GM12878 (cell line): ENCODE data around the gene TBX4. TPM values are rescaled to one million over a fixed set of nuclear protein-coding genes. Genes with fewer than 3 reads are reported as not detected.

Experiments used
- ATAC-seq: fragments of 200-7000 bp; cut with Tn5 transposase; 3 replicates; pipeline ENCODE4 v1.9.1; 2020; ENCODE audit warnings: mild to moderate bottlenecking, moderate library complexity
- BruUV-seq: library from RNA; stranded (reverse); fragments of 400-500 nt; replicated peaks from 2 replicates; lab custom pipeline; 2021; lab: Mats Ljungman, UMichigan
- CTCF ChIA-PET: fragments of 300-600 bp; sonication (Branson Sonifier 250); formaldehyde crosslinking; extraction: SDS; loops from one replicate; lab custom pipeline; 2021; ENCODE audit warnings: inconsistent platforms; lab: Yijun Ruan, JAX
- POLR2A ChIA-PET: fragments of 350-600 bp; formaldehyde crosslinking; extraction: SDS; loops from one replicate; lab custom pipeline; 2021; ENCODE audit warnings: inconsistent platforms; lab: Charles Lee
- RAD21 ChIA-PET: fragments of 300-600 bp; sonication (Branson Sonifier 250); formaldehyde crosslinking; loops from one replicate; lab custom pipeline; 2023; ENCODE audit warnings: antibody characterized with exemption; ENCODE audit not compliant: unreplicated experiment; lab: Charles Lee
- SMC1A ChIA-PET: fragments of 300-600 bp; sonication (Branson Sonifier 250); formaldehyde crosslinking; loops from one replicate; lab custom pipeline; 2023; ENCODE audit not compliant: unreplicated experiment, uncharacterized antibody; lab: Charles Lee
- DNase-seq: peaks from one replicate; pipeline ENCODE4 v3.0.0-alpha.2; 2011; ENCODE audit warnings: low read depth, low spot score
- FAIRE-seq: peaks from 3 replicates; lab custom pipeline; 2011; peaks lifted over from hg19 to GRCh38; lab: Jason Lieb, UNC
- H2AFZ ChIP-seq: 2 replicates; pipeline ENCODE4 v1.6.0; 2011; ENCODE audit warnings: low read depth, low read length, control low read depth; ENCODE audit not compliant: control insufficient read depth
- H3K27ac ChIP-seq: 2 replicates; pipeline ENCODE4 v1.5.1; 2011; ENCODE audit warnings: control low read depth; ENCODE audit not compliant: control insufficient read depth, insufficient read depth
- H3K27me3 ChIP-seq, 2 experiments: replicated peaks in 1 of 2; 2 replicates each; pipeline versions ENCODE4 v1.6.0 to v1.6.1; 2011; ENCODE audit warnings: low read length in 1 of 2; ENCODE audit not compliant: control insufficient read depth in 2 of 2, insufficient read depth in 2 of 2
- H3K36me3 ChIP-seq, 2 experiments: 2 replicates each; pipeline ENCODE4 v1.5.1; 2011; ENCODE audit warnings: low read length in 1 of 2; ENCODE audit not compliant: control insufficient read depth in 2 of 2, insufficient read depth in 2 of 2
- H3K4me1 ChIP-seq: 2 replicates; pipeline ENCODE4 v1.6.1; 2011; ENCODE audit warnings: mild to moderate bottlenecking, low read length, moderate library complexity, mixed read lengths; ENCODE audit not compliant: control insufficient read depth, insufficient read depth
- H3K4me2 ChIP-seq: 2 replicates; pipeline ENCODE4 v1.6.0; 2011; ENCODE audit warnings: control low read depth; ENCODE audit not compliant: control insufficient read depth, insufficient read depth
- H3K4me3 ChIP-seq: fragments of 200-600 bp; sonication (generic); 2 replicates; pipeline ENCODE4 v1.5.1; 2016
- H3K79me2 ChIP-seq: 2 replicates; pipeline ENCODE4 v1.6.0; 2011; ENCODE audit warnings: low read length; ENCODE audit not compliant: control insufficient read depth, insufficient read depth
- H3K9ac ChIP-seq: 2 replicates; pipeline ENCODE4 v1.8.0; 2011; ENCODE audit warnings: low read length, control low read depth, mixed read lengths; ENCODE audit not compliant: control insufficient read depth, insufficient read depth
- H3K9me3 ChIP-seq: replicated peaks from 3 replicates; pipeline ENCODE4 v1.5.1; 2011; ENCODE audit warnings: mild to moderate bottlenecking, low read length; ENCODE audit not compliant: control insufficient read depth, insufficient read depth
- H4K20me1 ChIP-seq: 2 replicates; pipeline ENCODE4 v1.6.0; 2011; ENCODE audit not compliant: control insufficient read depth, insufficient read depth
- EGR1 ChIP-seq, 2 experiments: IDR thresholded peaks; 1 replicate in 1 of 2; 2 replicates in 1 of 2; pipeline ENCODE4 v1.6.1; 2011 to 2012; ENCODE audit warnings: low read depth in 2 of 2, low read length in 2 of 2, borderline replicate concordance in 1 of 2, mild to moderate bottlenecking in 1 of 2, moderate library complexity in 1 of 2
- ETV6 ChIP-seq, 2 experiments: fragments of 450-650 bp in 1 of 2; IDR thresholded peaks in 1 of 2; conservative IDR thresholded peaks in 1 of 2; 2 replicates each; pipeline ENCODE4 v1.6.1; 2014; ENCODE audit warnings: antibody characterized with exemption in 1 of 2, borderline replicate concordance in 1 of 2, low read depth in 1 of 2, mild to moderate bottlenecking in 1 of 2, moderate library complexity in 1 of 2
- NFXL1 ChIP-seq: fragments of 450-650 bp; IDR thresholded peaks from 2 replicates; pipeline ENCODE4 v1.6.1; 2017; ENCODE audit warnings: antibody characterized with exemption, mild to moderate bottlenecking, borderline replicate concordance
- WGBS: methylation state at CpG from one replicate; pipeline ENCODE4 v1.1.6; 2016; ENCODE audit warnings: low lambda C conversion rate; ENCODE audit not compliant: insufficient replicate concordance, insufficient coverage; ENCODE audit errors: missing lambda C conversion rate; 5-methylcytosine and 5-hydroxymethylcytosine counted together
- in situ Hi-C: fragments of 300-500 bp; cut with MboI; formaldehyde crosslinking; loops from 9 replicates; pipeline ENCODE4 v1.14.3; 2018; ENCODE audit warnings: mixed read lengths
- intact Hi-C: fragments of 100-400 bp; cut with micrococcal nuclease; formaldehyde crosslinking; loops from one replicate; pipeline ENCODE4 v1.14.2; 2022; ENCODE audit not compliant: unreplicated experiment
- polyA plus RNA-seq, 11 experiments: library from polyadenylated mRNA; depleted of rRNA in 4 of 11; unstranded in 6 of 11; stranded (reverse) in 5 of 11; fragments of >200 nt; fragmentation: Nextera tagmentation in 4 of 11; fragmentation: Illumina TruSeq in 1 of 11; extraction: Ambion mirVana in 4 of 11; extraction: Trizol in 1 of 11; gene quantifications; 1 replicate in 1 of 11; 2 replicates in 10 of 11; pipeline versions ENCODE4 v1.2.1 to v1.2.3, GENCODE V29; 2011 to 2016; ENCODE audit warnings: inconsistent platforms in 2 of 11, missing spikeins in 2 of 11, low read depth in 1 of 11
- total RNA-seq, 4 experiments: library from RNA; depleted of rRNA in 3 of 4; stranded (reverse); fragments of >200 nt in 3 of 4; fragmentation: Illumina TruSeq in 1 of 4; extraction: Trizol in 1 of 4; gene quantifications; 2 replicates each; pipeline versions ENCODE4 v1.2.1 to v1.2.3, GENCODE V29; 2013 to 2021

The TBX4 gene
- total and polyA plus RNA-seq, 10 of the 15 experiments (the other 5 are each of a cell fraction or from before 2014, with no cell fraction given): 0.01 TPM; not detected in 9

- H3K4me1 ChIP-seq: no peaks in the 10 kb centered on the region
- H3K27me3 ChIP-seq: peaks cover 3% of the 10 kb centered on the region in 2 experiments; a peak in 3 of 4 replicates
- SMC1A ChIA-PET: no interaction called here
- RAD21 ChIA-PET: no interaction called here
- no peak overlapping the region for H3K4me3 ChIP-seq
- no peak overlapping the region for H3K9ac ChIP-seq
- no TSS peak for BruUV-seq
- FAIRE-seq (no peak), ATAC-seq (no peak)
- no peaks in the 10 kb centered on the region for H3K79me2 ChIP-seq
- no peaks in the 10 kb centered on the region for H3K9me3 ChIP-seq
- no peaks in the 10 kb centered on the region for H4K20me1 ChIP-seq
- POLR2A ChIA-PET: no interaction called here
- H3K4me2 ChIP-seq: no peak overlapping the region
- 16% methylated on average over 8 of the region's 8 CpGs for WGBS
- H3K27ac ChIP-seq: no peak overlapping the region
- TF ChIP-seq EGR1 (IDR thresholded peaks at IDR 0.05; ENCODE audit: borderline replicate concordance in 1 of 2, low read depth in 2 of 2, low read length in 2 of 2) (no peak), NFXL1 (peak; percentile 71; the same call in 1 of the 2 replicates), ETV6 (conservative IDR thresholded peaks at IDR 0.05 in 1 of 2, IDR thresholded peaks at IDR 0.05 in 1 of 2; ENCODE audit: borderline replicate concordance in 1 of 2, low read depth in 1 of 2) (peak in 1 of 2 experiments; percentile 82; a peak in 1 of 4 replicates)
- TF ChIP-seq, all 136 proteins: peak for 2
- CTCF ChIA-PET: interaction anchor here (0.5 to 0.9 kb wide), 2 partner anchors 17 to 133 kb away, joined by 3 read pairs; no protein-coding TSS in a partner anchor
- Histone ChIP-seq H3K36me3 (no peaks in the 10 kb centered on the region), H2AFZ (no peak overlapping the region)
- intact Hi-C loops (no loop called here), in situ Hi-C loops (no loop called here)
- no peak for DNase-seq
These were observed 33.0 kb downstream of the TBX4 start for GRCh38 chr17:61485067-61485775.
